ENCODE data around the gene PML. TPM values are rescaled to one million over a fixed set of nuclear protein-coding genes. Genes with fewer than 3 reads are reported as not detected.
"Not testable (repeated sequence)": the region's sequence is repeated elsewhere in the genome, so short reads cannot be mapped to it uniquely, and the experiment has no call there.

Gene PML
- polyA plus RNA-seq, 1 experiment = 14.3 TPM

DNA sequence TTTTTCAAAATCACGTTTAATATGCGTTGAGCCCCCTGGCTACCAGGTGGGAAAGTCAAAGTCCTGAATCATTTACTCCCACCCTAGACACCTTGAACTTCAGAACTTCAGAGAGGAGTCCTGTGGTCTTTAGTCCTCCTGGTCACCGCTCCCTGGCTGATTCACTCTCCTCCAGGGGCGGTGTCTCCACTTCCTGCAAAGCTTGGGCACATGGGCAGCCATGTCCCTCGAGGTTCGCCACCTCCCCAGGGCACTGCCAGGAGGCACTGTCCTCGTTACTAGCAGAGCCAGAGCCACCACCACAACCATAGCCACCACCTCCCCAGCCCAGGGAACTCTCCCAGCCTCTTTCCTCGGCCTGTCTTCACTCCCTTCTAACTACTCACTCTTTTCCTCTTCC, 37.2 kb upstream of the PML start:
- POLR2A ChIA-PET = interaction anchor here (1.5 kb wide), 1 partner anchor 17 kb away, joined by 6 read pairs; no protein-coding TSS in a partner anchor
- DNase-seq (ENCODE audit: low read depth) = no peak
- Histone ChIP-seq H3K27me3 (ENCODE audit: control insufficient read depth, insufficient read depth, low read length) (no peaks in the 10 kb centered on the region), H3K4me3 (ENCODE audit: low read depth, low read length) (no peak overlapping the region), H3K36me3 (ENCODE audit: control insufficient read depth, insufficient read depth, low read length) (peaks cover 7% of the 10 kb centered on the region)
- CTCF ChIA-PET = interaction anchor here (0.9 to 6.2 kb wide), 4 partner anchors 14 to 90 kb away, joined by 3 to 28 read pairs (median 4); no protein-coding TSS in a partner anchor
- TF ChIP-seq, protein P1, sequence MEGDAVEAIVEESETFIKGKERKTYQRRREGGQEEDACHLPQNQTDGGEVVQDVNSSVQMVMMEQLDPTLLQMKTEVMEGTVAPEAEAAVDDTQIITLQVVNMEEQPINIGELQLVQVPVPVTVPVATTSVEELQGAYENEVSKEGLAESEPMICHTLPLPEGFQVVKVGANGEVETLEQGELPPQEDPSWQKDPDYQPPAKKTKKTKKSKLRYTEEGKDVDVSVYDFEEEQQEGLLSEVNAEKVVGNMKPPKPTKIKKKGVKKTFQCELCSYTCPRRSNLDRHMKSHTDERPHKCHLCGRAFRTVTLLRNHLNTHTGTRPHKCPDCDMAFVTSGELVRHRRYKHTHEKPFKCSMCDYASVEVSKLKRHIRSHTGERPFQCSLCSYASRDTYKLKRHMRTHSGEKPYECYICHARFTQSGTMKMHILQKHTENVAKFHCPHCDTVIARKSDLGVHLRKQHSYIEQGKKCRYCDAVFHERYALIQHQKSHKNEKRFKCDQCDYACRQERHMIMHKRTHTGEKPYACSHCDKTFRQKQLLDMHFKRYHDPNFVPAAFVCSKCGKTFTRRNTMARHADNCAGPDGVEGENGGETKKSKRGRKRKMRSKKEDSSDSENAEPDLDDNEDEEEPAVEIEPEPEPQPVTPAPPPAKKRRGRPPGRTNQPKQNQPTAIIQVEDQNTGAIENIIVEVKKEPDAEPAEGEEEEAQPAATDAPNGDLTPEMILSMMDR (IDR thresholded peaks at IDR 0.05; ENCODE audit: insufficient read depth, low read depth, low read length) = no peak

DNA sequence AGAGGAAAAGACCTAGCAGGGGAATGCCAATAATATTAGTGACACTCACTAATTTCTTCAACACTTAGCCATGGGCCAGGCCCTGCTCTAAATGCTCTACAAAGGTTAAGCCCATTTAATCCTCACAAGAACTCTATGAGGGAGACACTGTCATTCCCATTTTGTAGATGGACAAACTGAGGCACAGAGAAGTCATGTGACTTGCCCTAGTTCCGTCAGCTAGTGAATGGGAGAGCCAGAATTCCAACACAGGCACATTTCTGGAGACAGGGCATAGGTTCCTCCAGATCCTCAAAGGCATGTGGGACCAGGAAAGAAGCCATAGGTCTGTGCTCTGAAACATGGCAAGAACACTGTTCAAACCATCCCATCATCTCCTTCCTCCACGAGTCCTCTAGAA, 36.7 kb upstream of the PML start:
- no peaks in the 10 kb centered on the region for H3K27me3 ChIP-seq (ENCODE audit: control insufficient read depth, insufficient read depth, low read length)
- no peak for DNase-seq (ENCODE audit: low read depth)
- H3K36me3 ChIP-seq (ENCODE audit: control insufficient read depth, insufficient read depth, low read length) = peaks cover 3% of the 10 kb centered on the region; the same call in 1 of the 2 replicates
- ChIA-PET CTCF (interaction anchor here (0.9 to 6.2 kb wide), 4 partner anchors 14 to 90 kb away, joined by 3 to 28 read pairs (median 4); no protein-coding TSS in a partner anchor), POLR2A (no interaction called here)
- TF ChIP-seq, protein P1 (IDR thresholded peaks at IDR 0.05; ENCODE audit: insufficient read depth, low read depth, low read length) = no peak
- no peak overlapping the region for H3K4me3 ChIP-seq (ENCODE audit: low read depth, low read length)

DNA sequence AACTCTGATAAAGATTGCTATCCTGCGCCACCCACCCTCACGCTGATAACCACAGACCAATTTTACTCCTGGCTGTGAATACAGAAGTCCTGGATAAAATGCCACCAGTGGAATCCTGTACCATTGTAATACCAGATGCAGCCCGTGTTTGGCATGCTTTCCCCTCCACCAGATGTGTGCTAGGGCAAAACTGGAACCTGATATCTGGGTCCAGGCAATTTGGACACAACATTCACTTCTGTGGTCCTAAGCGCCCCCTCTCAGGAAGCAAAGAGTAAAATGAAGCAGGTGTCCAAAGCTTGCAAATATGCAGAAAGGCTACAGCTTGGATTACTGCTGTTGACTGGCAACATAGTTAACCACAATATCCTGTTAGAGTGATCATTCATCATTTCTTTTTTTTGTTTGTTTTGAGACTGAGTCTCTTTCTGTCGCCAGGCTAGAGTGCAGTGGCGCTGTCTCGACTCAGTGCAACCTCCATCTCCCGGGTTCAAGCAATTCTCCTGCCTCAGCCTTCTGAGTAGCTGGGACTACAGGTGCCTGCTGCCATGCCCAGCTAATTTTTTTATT, 35.4 kb upstream of the PML start:
- TF ChIP-seq, protein P1 (IDR thresholded peaks at IDR 0.05; ENCODE audit: insufficient read depth, low read depth, low read length) = no peak
- no peaks in the 10 kb centered on the region for H3K36me3 ChIP-seq (ENCODE audit: control insufficient read depth, insufficient read depth, low read length)
- ChIA-PET CTCF (interaction anchor here (2.6 to 6.2 kb wide), 2 partner anchors 8 to 13 kb away, joined by 12 to 28 read pairs; no protein-coding TSS in a partner anchor), POLR2A (interaction anchor here (0.6 kb wide), 1 partner anchor 702 kb away, joined by 5 read pairs; no protein-coding TSS in a partner anchor)
- H3K27me3 ChIP-seq (ENCODE audit: control insufficient read depth, insufficient read depth, low read length) = no peaks in the 10 kb centered on the region
- no peak overlapping the region for H3K4me3 ChIP-seq (ENCODE audit: low read depth, low read length)
- DNase-seq (ENCODE audit: low read depth) = no peak

- POLR2A ChIA-PET = no interaction called here
- Histone ChIP-seq H3K27me3 (ENCODE audit: control insufficient read depth, insufficient read depth, low read length) (no peaks in the 10 kb centered on the region), H3K36me3 (ENCODE audit: control insufficient read depth, insufficient read depth, low read length) (no peaks in the 10 kb centered on the region), H3K4me3 (ENCODE audit: low read depth, low read length) (no peak overlapping the region)
- CTCF ChIA-PET = interaction anchor here (1.2 to 6.2 kb wide), 4 partner anchors 9 to 86 kb away, joined by 3 to 28 read pairs (median 8); no protein-coding TSS in a partner anchor
- TF ChIP-seq, protein P1 (IDR thresholded peaks at IDR 0.05; ENCODE audit: insufficient read depth, low read depth, low read length) = no peak
- DNase-seq (ENCODE audit: low read depth) = no peak
Observed at GRCh38 chr15:73959801-73960200, 34.7 kb upstream of the PML start.

- H3K36me3 ChIP-seq (ENCODE audit: control insufficient read depth, insufficient read depth, low read length); DNase-seq (ENCODE audit: low read depth); H3K4me3 ChIP-seq (ENCODE audit: low read depth, low read length); POLR2A ChIA-PET; H3K27me3 ChIP-seq (ENCODE audit: control insufficient read depth, insufficient read depth, low read length): not testable (repeated sequence)
- CTCF ChIA-PET = interaction anchor here (1.0 to 6.2 kb wide), 5 partner anchors 9 to 86 kb away, joined by 3 to 28 read pairs (median 4); no protein-coding TSS in a partner anchor
Observed at GRCh38 chr15:73960472-73961070, 33.9 kb upstream of the PML start.
